Erythroblast (primary cell): ENCODE data around the gene FSTL4.

Experiments
- GATA1 ChIP-seq: IDR thresholded peaks from 2 replicates; pipeline ENCODE4 v1.6.1; 2011; ENCODE audit warnings: low read depth, mild to moderate bottlenecking, control low read depth, low read length, moderate library complexity
- POLR2A ChIP-seq: IDR thresholded peaks from 2 replicates; pipeline ENCODE4 v1.6.1; 2011; ENCODE audit warnings: mild to moderate bottlenecking, low read length

GRCh38 chr5:133457439-133458355, 154.6 kb downstream of the FSTL4 start:
- TF ChIP-seq POLR2A (no peak), GATA1 (no peak)
